Testis (tissue), 2 donors: ENCODE data around the gene INO80C.

Experiments
- CTCF ChIP-seq, 3 experiments: fragments of 450-650 bp in 2 of 3; fragments of 200-600 bp in 1 of 3; sonication (generic) in 1 of 3; IDR thresholded peaks; one replicate each; pipeline ENCODE4 v1.5.1; 2016 to 2019; ENCODE audit warnings: antibody characterized with exemption in 3 of 3, mild to moderate bottlenecking in 2 of 3, moderate library complexity in 1 of 3
- POLR2A ChIP-seq: fragments of 450-650 bp; IDR thresholded peaks from one replicate; pipeline ENCODE4 v1.6.1; 2017; ENCODE audit warnings: antibody characterized with exemption, mild to moderate bottlenecking, moderate library complexity

DNA sequence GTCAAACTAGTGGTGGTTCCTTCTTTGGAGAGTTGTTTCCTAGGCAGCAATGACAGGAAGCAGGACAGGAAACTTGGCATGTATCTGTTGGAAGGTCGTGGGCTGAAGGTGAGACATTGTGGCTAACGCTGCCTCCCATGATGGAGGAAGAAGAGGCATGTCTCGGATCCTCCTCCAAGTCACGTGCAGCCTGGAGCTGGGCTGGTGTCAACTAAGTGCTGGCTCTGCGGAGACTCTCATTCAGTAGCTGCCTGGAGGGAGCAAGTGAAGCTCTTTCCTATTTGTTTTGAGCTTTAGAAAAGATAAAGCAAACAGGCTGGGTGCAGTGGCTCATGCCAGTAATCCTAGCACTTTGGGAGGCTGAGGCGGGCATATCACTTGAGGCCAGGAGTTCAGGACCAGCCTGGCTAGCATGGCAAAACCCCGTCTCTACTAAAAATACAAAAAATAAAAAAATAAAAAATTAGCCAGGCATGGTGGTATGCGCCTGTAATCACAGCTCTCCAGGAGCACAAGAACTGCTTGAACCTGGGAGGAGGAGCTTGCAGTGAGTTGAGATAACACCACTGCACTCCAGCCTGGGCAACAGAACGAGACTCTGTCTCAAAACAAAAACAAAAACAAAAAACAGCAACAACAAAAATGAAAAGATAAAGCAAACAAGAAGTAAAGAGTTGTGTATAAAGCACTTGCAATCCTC lies 28.2 kb upstream of the INO80C start:
- TF ChIP-seq CTCF (IDR thresholded peaks at IDR 0.05) (no peak), POLR2A (no peak)
